Choroid plexus epithelial cell (primary cell): ENCODE measurements around the gene STEAP1.

Experiments used
- DNase-seq: peaks from one replicate; pipeline ENCODE4 v3.0.0-alpha.2; 2010; ENCODE audit warnings: low read depth
- H3K4me3 ChIP-seq: 2 replicates; pipeline ENCODE4 v1.5.1; 2011; ENCODE audit warnings: low read depth, mild to moderate bottlenecking, control low read depth, low read length, moderate library complexity
- TF ChIP-seq, protein P1 (sequence below): conservative IDR thresholded peaks from 2 replicates; pipeline ENCODE4 v1.5.1; 2011; ENCODE audit warnings: low read depth, mild to moderate bottlenecking, control low read depth, inconsistent platforms, low read length, moderate library complexity

Gene STEAP1

DNA sequence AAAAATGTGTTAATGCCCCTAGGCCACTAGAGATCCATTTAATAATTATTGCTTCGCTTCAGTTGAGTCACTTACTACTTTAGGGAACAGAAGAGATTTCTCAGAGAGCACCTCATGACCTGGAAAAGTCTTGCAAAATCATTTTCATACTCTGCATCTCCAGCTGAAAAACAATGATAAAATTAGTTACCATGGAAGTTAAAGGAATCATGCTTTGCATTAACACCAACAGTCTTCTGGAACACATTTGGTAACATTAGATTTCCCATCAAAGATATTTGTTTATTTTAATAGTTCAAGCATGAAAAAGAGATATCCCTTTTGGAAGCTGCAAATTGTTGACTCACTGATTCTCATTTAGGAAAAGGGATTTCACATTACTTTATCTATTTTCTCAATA lies 55.5 kb downstream of the STEAP1 start:
- H3K4me3 ChIP-seq = no peak overlapping the region
- DNase-seq = peak; percentile 55
- TF ChIP-seq, protein P1, sequence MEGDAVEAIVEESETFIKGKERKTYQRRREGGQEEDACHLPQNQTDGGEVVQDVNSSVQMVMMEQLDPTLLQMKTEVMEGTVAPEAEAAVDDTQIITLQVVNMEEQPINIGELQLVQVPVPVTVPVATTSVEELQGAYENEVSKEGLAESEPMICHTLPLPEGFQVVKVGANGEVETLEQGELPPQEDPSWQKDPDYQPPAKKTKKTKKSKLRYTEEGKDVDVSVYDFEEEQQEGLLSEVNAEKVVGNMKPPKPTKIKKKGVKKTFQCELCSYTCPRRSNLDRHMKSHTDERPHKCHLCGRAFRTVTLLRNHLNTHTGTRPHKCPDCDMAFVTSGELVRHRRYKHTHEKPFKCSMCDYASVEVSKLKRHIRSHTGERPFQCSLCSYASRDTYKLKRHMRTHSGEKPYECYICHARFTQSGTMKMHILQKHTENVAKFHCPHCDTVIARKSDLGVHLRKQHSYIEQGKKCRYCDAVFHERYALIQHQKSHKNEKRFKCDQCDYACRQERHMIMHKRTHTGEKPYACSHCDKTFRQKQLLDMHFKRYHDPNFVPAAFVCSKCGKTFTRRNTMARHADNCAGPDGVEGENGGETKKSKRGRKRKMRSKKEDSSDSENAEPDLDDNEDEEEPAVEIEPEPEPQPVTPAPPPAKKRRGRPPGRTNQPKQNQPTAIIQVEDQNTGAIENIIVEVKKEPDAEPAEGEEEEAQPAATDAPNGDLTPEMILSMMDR = no peak

DNA sequence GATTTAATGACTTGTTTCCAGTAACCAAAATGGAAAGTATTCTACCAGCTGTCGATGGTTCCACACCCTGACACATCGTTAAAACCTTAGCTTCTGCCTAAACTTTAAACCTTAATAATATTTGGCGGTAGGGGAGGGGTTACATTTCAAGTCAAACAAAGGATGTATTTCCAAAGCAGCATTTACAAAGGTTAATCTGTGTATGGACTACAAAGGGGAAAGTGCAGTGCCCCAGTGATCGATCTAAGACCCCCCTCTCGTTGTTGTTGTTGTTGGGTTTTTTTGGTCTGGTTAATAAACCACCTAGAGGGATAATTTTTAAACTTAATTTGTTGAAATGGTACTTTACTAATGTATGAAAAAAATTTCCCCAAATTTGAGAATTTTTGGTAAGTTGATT lies 56.2 kb downstream of the STEAP1 start:
- TF ChIP-seq, protein P1 = no peak
- H3K4me3 ChIP-seq = no peak overlapping the region
- no peak for DNase-seq

DNA sequence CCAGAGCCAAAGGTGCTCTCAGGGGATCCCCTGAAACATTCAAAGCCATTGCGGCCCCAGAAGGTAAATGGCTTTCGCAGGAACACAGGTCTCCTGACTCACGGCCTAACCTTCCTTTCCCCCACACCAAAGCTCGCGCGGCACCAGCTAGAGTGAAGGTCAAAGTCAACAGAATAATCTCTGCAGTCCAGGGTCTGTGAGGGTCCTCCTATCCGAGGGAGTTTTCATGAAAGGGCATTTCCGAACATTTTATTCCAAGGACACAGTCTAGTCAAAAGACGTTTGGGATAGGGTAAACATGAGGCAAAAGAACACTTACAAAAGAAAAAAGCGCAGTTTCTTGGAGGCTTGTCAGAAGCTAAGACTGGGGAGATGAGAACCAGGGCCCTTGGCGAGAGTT lies 56.7 kb downstream of the STEAP1 start:
- TF ChIP-seq, protein P1 = no peak
- H3K4me3 ChIP-seq = peak overlapping the region; percentile 67
- no peak for DNase-seq

DNA sequence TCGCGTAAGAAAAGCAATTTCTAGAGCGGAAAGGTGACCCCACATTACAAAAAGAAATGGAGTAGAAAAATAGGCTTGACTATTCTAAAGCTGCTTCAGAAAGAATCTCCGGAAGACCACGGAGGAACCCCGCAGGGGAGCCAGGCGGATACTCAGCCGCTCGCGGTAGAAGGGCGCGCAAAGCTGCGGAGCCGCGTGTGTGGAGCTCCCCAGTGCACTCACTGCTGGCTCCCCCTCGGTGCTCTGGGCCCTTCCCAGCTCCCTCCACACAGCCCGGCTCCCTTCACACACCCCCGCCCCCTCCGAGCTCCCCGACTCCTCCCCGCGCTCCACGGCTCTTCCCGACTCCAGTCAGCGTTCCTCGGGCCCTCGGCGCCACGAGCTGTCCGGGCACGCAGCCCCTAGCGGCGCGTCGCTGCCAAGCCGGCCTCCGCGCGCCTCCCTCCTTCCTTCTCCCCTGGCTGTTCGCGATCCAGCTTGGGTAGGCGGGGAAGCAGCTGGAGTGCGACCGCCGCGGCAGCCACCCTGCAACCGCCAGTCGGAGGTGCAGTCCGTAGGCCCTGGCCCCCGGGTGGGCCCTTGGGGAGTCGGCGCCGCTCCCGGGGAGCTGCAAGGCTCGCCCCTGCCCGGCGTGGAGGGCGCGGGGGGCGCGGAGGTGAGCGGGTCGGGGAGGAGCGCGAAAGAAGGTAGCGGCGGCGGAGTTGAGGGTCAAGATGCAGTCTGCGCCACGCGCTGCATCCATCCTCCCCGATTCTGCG lies 57.3 kb downstream of the STEAP1 start, which contains the start of gene STEAP2:
TSS of gene STEAP2 (plus strand) at position 350 of the 758 bp plus-strand sequence. CDS start 13,343 bp downstream, outside the sequence.
- peak; percentile 94 for DNase-seq
- TF ChIP-seq, protein P1 = peak; percentile 52
- H3K4me3 ChIP-seq = peak within 1 kb of the TSS; percentile 67

DNA sequence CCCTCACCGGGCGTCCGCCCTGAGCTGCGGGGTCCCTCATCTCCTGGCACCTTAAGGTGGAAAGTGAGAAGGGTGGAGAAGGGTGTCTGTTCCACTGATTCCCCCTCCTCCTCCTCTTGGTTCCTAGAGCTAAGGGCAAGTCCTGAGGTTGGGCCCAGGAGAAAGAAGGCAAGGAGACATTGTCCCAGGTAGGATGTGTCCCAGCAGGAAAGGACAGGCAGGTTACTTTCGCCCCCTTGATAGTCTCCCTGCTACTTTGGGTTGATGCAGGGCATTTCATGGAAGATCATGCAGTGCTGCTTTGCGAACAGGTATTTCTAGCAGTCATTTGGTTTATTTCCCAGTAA lies 57.9 kb downstream of the STEAP1 start:
- no peak for DNase-seq
- TF ChIP-seq, protein P1 = no peak
- peak overlapping the region; percentile 67 for H3K4me3 ChIP-seq

DNA sequence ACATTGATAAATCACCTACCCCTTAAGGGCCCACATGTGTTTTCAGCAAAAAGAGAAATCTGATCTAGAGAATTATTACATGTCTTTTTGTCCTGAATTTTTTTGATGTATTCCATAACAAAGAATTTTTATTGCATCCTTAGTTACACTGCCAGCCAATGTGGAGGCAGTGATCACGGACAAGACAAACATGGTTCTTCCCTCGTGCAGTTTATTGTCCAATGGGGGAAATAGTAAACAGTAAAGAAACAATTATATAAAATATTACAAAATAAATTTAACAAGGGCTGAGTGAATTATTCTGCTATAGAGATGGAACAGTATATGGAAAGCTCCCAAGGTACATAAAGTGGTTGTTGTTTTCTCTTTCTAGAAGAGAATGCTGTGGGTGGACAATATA lies 59.3 kb downstream of the STEAP1 start:
- no peak for DNase-seq
- no peak overlapping the region for H3K4me3 ChIP-seq
- TF ChIP-seq, protein P1 = no peak
